ENCODE data around the gene P2RY1.

The P2RY1 gene

GRCh38 chr3:152834776-152835600 lies at the start of gene P2RY1:
P2RY1 (plus strand) TSS chr3:152835131; CDS start chr3:152835783, 652 bp downstream.
- DNase-seq (ENCODE audit: low read depth) = peak; percentile 19

- no peak for DNase-seq (ENCODE audit: low read depth)
Observed at GRCh38 chr3:152786977-152787681, 47.8 kb upstream of the P2RY1 start.

GRCh38 chr3:152790651-152791387 lies 44.1 kb upstream of the P2RY1 start:
- no peak for DNase-seq (ENCODE audit: low read depth)

GRCh38 chr3:152793969-152794368 lies 41.0 kb upstream of the P2RY1 start:
- no peak for DNase-seq (ENCODE audit: low read depth)

GRCh38 chr3:152797751-152798432 lies 37.0 kb upstream of the P2RY1 start:
- no peak for DNase-seq (ENCODE audit: low read depth)

GRCh38 chr3:152811974-152812760 lies 22.8 kb upstream of the P2RY1 start:
- DNase-seq (ENCODE audit: low read depth) = no peak

GRCh38 chr3:152817400-152817799 lies 17.5 kb upstream of the P2RY1 start:
- no peak for DNase-seq (ENCODE audit: low read depth)

- no peak for DNase-seq (ENCODE audit: low read depth)
Observed at GRCh38 chr3:152818027-152818426, 16.9 kb upstream of the P2RY1 start.

GRCh38 chr3:152823173-152823572 lies 11.8 kb upstream of the P2RY1 start:
- no peak for DNase-seq (ENCODE audit: low read depth)

GRCh38 chr3:152823781-152824180 lies 11.2 kb upstream of the P2RY1 start:
- DNase-seq (ENCODE audit: low read depth) = no peak

GRCh38 chr3:152825566-152825965 lies 9.4 kb upstream of the P2RY1 start:
- no peak for DNase-seq (ENCODE audit: low read depth)

- no peak for DNase-seq (ENCODE audit: low read depth)
Observed at GRCh38 chr3:152826476-152826875, 8.5 kb upstream of the P2RY1 start.

- DNase-seq (ENCODE audit: low read depth) = no peak
Observed at GRCh38 chr3:152827313-152827712, 7.6 kb upstream of the P2RY1 start.

GRCh38 chr3:152828075-152828840 lies 6.7 kb upstream of the P2RY1 start:
- DNase-seq (ENCODE audit: low read depth) = no peak

GRCh38 chr3:152830245-152830644 lies 4.7 kb upstream of the P2RY1 start:
- no peak for DNase-seq (ENCODE audit: low read depth)

- DNase-seq (ENCODE audit: low read depth) = no peak
Observed at GRCh38 chr3:152832046-152832445, 2.9 kb upstream of the P2RY1 start.

GRCh38 chr3:152833089-152833488 lies 1.8 kb upstream of the P2RY1 start:
- no peak for DNase-seq (ENCODE audit: low read depth)

GRCh38 chr3:152834191-152834775 lies 648 bp upstream of the P2RY1 start:
- no peak for DNase-seq (ENCODE audit: low read depth)

- DNase-seq (ENCODE audit: low read depth) = no peak
Observed at GRCh38 chr3:152835601-152836102, 721 bp downstream of the P2RY1 start.

GRCh38 chr3:152836269-152836668 lies 1.3 kb downstream of the P2RY1 start:
- DNase-seq (ENCODE audit: low read depth) = no peak

All from activated T-cell treated with anti-CD3 and anti-CD28 coated beads for 24 hours (primary cell).